AG08395 (cell line): ENCODE results near the gene ST3GAL5.
"Not testable (repeated sequence)": the region's sequence is repeated elsewhere in the genome, so short reads cannot be mapped to it uniquely, and the experiment has no call there.

Experiments used
- DNase-seq: peaks from one replicate; pipeline ENCODE4 v3.0.0; 2012; ENCODE audit warnings: mixed read lengths, low spot score

The ST3GAL5 gene

GRCh38 chr2:85888684-85889626, at the start of gene ST3GAL5:
ST3GAL5 (minus strand) TSS chr2:85888990; CDS start chr2:85888905, 85 bp downstream.
- peak; percentile 87 for DNase-seq

- no peak for DNase-seq
Measured at GRCh38 chr2:85938456-85938855, 49.7 kb upstream of the ST3GAL5 start.

- no peak for DNase-seq
Measured at GRCh38 chr2:85937069-85937439, 48.3 kb upstream of the ST3GAL5 start.

GRCh38 chr2:85936421-85937068, 47.8 kb upstream of the ST3GAL5 start:
- no peak for DNase-seq

GRCh38 chr2:85935746-85936208, 47.0 kb upstream of the ST3GAL5 start:
- peak; percentile 50 for DNase-seq

- DNase-seq: no peak
Measured at GRCh38 chr2:85935170-85935745, 46.5 kb upstream of the ST3GAL5 start.

- peak; percentile 70 for DNase-seq
Measured at GRCh38 chr2:85933753-85934594, 45.2 kb upstream of the ST3GAL5 start.

- not testable (repeated sequence) for DNase-seq
Measured at GRCh38 chr2:85931151-85931550, 42.4 kb upstream of the ST3GAL5 start.

- no peak for DNase-seq
Measured at GRCh38 chr2:85930129-85931124, 41.6 kb upstream of the ST3GAL5 start.

GRCh38 chr2:85929096-85930050, 40.6 kb upstream of the ST3GAL5 start:
- no peak for DNase-seq

- DNase-seq: peak; percentile 40
Measured at GRCh38 chr2:85926931-85927661, 38.3 kb upstream of the ST3GAL5 start.

- no peak for DNase-seq
Measured at GRCh38 chr2:85926526-85926925, 37.7 kb upstream of the ST3GAL5 start.

- no peak for DNase-seq
Measured at GRCh38 chr2:85925216-85925671, 36.5 kb upstream of the ST3GAL5 start.

GRCh38 chr2:85924522-85924921, 35.7 kb upstream of the ST3GAL5 start:
- DNase-seq: peak; percentile 91

- no peak for DNase-seq
Measured at GRCh38 chr2:85922199-85922598, 33.4 kb upstream of the ST3GAL5 start.

- no peak for DNase-seq
Measured at GRCh38 chr2:85921659-85922058, 32.9 kb upstream of the ST3GAL5 start.

GRCh38 chr2:85920810-85921545, 32.2 kb upstream of the ST3GAL5 start:
- peak; percentile 40 for DNase-seq
